GM20000 (cell line): ENCODE results near the gene HIRA.

Source experiments
- DNase-seq: peaks from one replicate; pipeline ENCODE4 v3.0.0; 2012; ENCODE audit warnings: low spot score
- TF ChIP-seq, protein P1 (sequence below): IDR thresholded peaks from 2 replicates; pipeline ENCODE4 v1.5.1; 2012; ENCODE audit warnings: mild to moderate bottlenecking, control low read depth; ENCODE audit errors: extremely low read depth, missing control alignments

The HIRA gene

DNA sequence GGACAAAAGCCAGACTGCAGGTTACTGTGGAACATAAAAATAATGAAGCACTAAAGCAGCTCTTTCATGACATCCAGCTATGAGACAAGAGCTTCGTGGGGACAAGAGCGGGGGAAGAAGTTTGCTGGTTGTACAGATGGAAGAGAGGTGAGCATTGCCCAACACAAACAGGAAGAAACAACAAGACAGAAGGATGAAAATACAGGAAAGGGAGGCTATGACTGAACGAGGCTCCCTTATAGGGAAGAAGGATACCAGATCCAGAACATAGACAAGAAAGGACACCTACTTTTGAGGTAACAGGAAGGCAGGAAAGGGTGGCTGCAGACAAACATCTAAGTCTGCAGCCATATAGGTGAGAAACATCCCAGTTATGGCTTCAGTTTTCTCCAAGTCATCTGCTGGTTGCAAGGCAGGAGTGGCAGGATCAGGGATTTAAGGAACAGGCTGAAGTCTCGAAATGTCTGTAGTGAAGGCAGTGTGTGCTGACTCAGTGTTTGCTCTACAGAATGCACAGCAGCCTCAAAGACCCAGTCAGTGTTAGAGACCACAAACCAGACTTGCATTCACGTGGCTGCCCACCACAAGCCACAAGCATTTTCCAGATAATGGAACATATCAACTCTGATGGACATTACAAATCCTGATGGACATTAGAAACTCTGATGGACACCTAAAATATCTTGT is 141.9 kb downstream of the HIRA start:
- TF ChIP-seq, protein P1, sequence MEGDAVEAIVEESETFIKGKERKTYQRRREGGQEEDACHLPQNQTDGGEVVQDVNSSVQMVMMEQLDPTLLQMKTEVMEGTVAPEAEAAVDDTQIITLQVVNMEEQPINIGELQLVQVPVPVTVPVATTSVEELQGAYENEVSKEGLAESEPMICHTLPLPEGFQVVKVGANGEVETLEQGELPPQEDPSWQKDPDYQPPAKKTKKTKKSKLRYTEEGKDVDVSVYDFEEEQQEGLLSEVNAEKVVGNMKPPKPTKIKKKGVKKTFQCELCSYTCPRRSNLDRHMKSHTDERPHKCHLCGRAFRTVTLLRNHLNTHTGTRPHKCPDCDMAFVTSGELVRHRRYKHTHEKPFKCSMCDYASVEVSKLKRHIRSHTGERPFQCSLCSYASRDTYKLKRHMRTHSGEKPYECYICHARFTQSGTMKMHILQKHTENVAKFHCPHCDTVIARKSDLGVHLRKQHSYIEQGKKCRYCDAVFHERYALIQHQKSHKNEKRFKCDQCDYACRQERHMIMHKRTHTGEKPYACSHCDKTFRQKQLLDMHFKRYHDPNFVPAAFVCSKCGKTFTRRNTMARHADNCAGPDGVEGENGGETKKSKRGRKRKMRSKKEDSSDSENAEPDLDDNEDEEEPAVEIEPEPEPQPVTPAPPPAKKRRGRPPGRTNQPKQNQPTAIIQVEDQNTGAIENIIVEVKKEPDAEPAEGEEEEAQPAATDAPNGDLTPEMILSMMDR, result no peak
- no peak for DNase-seq

DNA sequence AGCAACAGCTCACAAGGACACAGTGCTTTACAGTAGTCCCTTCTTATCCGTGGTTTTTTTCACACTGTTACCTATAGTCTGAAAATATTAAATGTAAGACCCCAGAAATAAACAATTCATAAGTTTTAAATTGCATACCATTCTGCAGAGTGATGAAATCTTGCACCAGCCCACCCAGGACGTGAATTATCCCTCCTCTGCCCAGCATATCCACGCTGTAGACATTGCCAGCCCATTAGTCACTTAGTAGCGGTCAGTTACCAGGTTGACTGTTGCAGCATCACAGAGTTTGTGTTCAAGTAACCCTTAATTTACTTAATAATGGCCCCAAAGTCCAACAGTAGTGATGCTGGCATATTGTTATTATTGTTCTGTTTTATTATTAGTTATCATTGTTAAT is 143.6 kb downstream of the HIRA start:
- DNase-seq, result no peak
- TF ChIP-seq, protein P1, result no peak

DNA sequence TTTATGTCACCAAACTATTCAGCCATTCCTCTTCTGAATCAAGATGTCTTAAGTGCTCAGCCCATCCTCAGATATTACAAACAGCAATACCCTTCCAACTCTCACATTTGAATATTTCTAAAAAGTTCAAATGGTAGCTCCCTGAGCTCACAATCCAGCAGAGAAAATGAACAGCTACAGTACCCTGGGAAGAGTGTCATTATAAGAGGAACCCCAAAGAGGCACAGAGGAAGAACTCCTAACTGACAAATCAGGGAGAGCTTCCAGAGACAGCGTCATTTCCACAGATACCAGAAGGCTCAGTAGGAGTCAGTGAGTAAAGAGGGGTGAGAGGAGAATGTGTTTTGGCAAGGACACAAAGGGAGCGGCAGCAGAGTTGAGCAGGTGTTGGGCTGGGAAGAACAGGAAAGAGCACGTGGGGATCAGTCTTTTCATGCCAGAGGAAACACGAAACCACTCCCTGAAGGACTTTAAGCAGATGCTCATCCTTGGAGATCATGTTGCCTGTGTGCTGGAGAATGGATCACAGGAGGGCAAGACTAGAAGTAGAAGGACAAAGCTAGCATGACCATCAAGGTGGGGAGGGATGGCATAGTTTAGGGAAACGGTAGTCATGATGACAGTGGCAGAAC is 144.3 kb downstream of the HIRA start:
- no peak for DNase-seq

DNA sequence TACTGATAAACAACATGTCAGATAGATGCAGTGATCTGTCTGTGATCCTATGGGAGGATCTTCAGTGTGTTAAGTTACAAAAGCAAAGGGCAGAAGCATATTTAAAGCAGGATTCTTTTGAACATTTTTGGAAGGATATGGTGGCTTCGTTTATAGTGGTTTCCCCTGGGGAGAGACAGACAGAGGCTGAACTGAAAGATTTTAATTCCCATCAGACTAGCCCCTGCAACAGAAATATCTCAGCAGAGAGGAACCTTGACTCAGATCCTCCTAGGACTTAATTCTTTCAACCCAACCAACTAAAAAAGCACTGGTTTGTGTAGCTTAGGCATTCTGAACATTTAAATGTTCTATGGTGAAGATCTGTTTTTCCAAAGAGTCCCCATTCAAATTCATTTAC is 145.7 kb downstream of the HIRA start:
- DNase-seq, result no peak
- TF ChIP-seq, protein P1, result no peak

More for the DNA sequence above, 144.3 kb downstream of the HIRA start:
- TF ChIP-seq, protein P1, result no peak
